ENCODE data around the gene RTKN. TPM values are rescaled to one million over a fixed set of nuclear protein-coding genes. Genes with fewer than 3 reads are reported as not detected.

The RTKN gene
- total RNA-seq, 1 donor from 2014 or later: 72.1 TPM

GRCh38 chr2:74415762-74416395 lies 25.9 kb downstream of the RTKN start:
- TF ChIP-seq CTCF (conservative IDR thresholded peaks at IDR 0.05): no peak
- no peak for DNase-seq (ENCODE audit: extremely low spot score, unreplicated experiment)
- peaks cover 6% of the 10 kb centered on the region for H3K4me1 Mint-ChIP-seq (ENCODE audit: unreplicated experiment)
- no peaks in the 10 kb centered on the region for H3K36me3 Mint-ChIP-seq
- H3K27ac Mint-ChIP-seq: no peak overlapping the region
- no peaks in the 10 kb centered on the region for H3K9me3 Mint-ChIP-seq
- no peak overlapping the region for H3K4me3 Mint-ChIP-seq
- no peaks in the 10 kb centered on the region for H3K27me3 Mint-ChIP-seq

- Mint-ChIP-seq H3K4me3 (no peak overlapping the region), H3K9me3 (no peaks in the 10 kb centered on the region), H3K36me3 (no peaks in the 10 kb centered on the region), H3K27ac (no peak overlapping the region), H3K27me3 (no peaks in the 10 kb centered on the region), H3K4me1 (ENCODE audit: unreplicated experiment) (peaks cover 6% of the 10 kb centered on the region)
- TF ChIP-seq CTCF (conservative IDR thresholded peaks at IDR 0.05): no peak
- DNase-seq (ENCODE audit: extremely low spot score, unreplicated experiment): no peak
Measured at GRCh38 chr2:74414881-74415761, 26.6 kb downstream of the RTKN start.

- Mint-ChIP-seq H3K9me3 (no peaks in the 10 kb centered on the region), H3K36me3 (no peaks in the 10 kb centered on the region), H3K4me1 (ENCODE audit: unreplicated experiment) (peaks cover 6% of the 10 kb centered on the region), H3K27ac (no peak overlapping the region), H3K4me3 (no peak overlapping the region), H3K27me3 (no peaks in the 10 kb centered on the region)
- DNase-seq (ENCODE audit: extremely low spot score, unreplicated experiment): no peak
- TF ChIP-seq CTCF (conservative IDR thresholded peaks at IDR 0.05): no peak
Measured at GRCh38 chr2:74414441-74414840, 27.3 kb downstream of the RTKN start.

GRCh38 chr2:74413001-74413698 lies 28.6 kb downstream of the RTKN start:
- TF ChIP-seq CTCF (conservative IDR thresholded peaks at IDR 0.05): no peak
- Mint-ChIP-seq H3K27ac (peak overlapping the region; percentile 20), H3K9me3 (no peaks in the 10 kb centered on the region), H3K27me3 (peaks cover 10% of the 10 kb centered on the region), H3K36me3 (no peaks in the 10 kb centered on the region), H3K4me3 (no peak overlapping the region), H3K4me1 (ENCODE audit: unreplicated experiment) (peaks cover 6% of the 10 kb centered on the region)
- no peak for DNase-seq (ENCODE audit: extremely low spot score, unreplicated experiment)

GRCh38 chr2:74407682-74408081 lies 34.1 kb downstream of the RTKN start:
- H3K4me1 Mint-ChIP-seq (ENCODE audit: unreplicated experiment): no peaks in the 10 kb centered on the region
- no peaks in the 10 kb centered on the region for H3K9me3 Mint-ChIP-seq
- no peak overlapping the region for H3K27ac Mint-ChIP-seq
- TF ChIP-seq CTCF (conservative IDR thresholded peaks at IDR 0.05): no peak
- peaks cover 26% of the 10 kb centered on the region for H3K27me3 Mint-ChIP-seq
- no peaks in the 10 kb centered on the region for H3K36me3 Mint-ChIP-seq
- no peak overlapping the region for H3K4me3 Mint-ChIP-seq
- no peak for DNase-seq (ENCODE audit: extremely low spot score, unreplicated experiment)

Data from type B pancreatic cell (in vitro differentiated cells).